DMS153 treated with DMSO at 0.1 percent for 48 hours (cell line): Measurements from ENCODE around the gene CAPN9.
"Not testable (repeated sequence)": the region's sequence is repeated elsewhere in the genome, so short reads cannot be mapped to it uniquely, and the experiment has no call there.

Experiments
- DNase-seq: peaks from one replicate; lab custom pipeline; 2025; ENCODE audit not compliant: unreplicated experiment; lab: John Stamatoyannopoulos, UW

Gene CAPN9

GRCh38 chr1:230844561-230844960 lies 97.4 kb downstream of the CAPN9 start:
- DNase-seq = no peak

GRCh38 chr1:230845184-230845583 lies 98.0 kb downstream of the CAPN9 start:
- not testable (repeated sequence) for DNase-seq

GRCh38 chr1:230848235-230848634 lies 101.0 kb downstream of the CAPN9 start:
- DNase-seq = no peak

GRCh38 chr1:230849451-230850224 lies 102.5 kb downstream of the CAPN9 start:
- no peak for DNase-seq

- no peak for DNase-seq
These were observed 103.4 kb downstream of the CAPN9 start for GRCh38 chr1:230850547-230850946.

DNA sequence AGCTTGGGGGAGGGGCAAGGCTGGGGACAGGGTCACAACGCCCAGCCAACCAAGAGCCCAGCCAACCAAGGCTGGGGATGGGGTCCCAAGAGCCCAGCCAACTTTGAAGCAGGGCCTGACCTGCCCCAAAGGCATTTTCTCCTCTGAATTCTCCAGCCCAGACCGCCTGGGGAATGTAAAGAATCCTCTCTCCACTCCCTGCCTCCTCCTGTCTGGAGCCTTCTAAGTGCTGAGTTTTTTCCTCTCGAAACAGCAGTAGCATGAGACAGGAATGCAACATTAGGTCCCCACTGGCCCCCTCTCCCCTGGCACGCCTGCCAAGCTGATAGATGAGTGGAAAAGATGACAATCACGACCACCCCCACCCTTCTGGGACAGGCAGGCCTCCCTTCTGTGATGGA lies 104.1 kb downstream of the CAPN9 start:
- DNase-seq = no peak
